SK-N-SH treated with all-trans-retinoic acid at 6 μM for 48 hours (cell line): ENCODE measurements around the gene MRPL48.

Source experiments
- BACH2 ChIP-seq: fragments of 250-450 bp; sonication (Bioruptor Pico); IDR thresholded peaks from 2 replicates; pipeline ENCODE4 v1.9.0; 2021; ENCODE audit warnings: mild to moderate bottlenecking, borderline replicate concordance
- CREB5 ChIP-seq: fragments of 250-450 bp; sonication (Bioruptor Pico); IDR thresholded peaks from 2 replicates; pipeline ENCODE4 v1.5.1; 2020; ENCODE audit warnings: low read depth, mild to moderate bottlenecking, moderate library complexity
- TCF4 ChIP-seq: fragments of 250-450 bp; sonication (Bioruptor Pico); IDR thresholded peaks from 2 replicates; pipeline ENCODE4 v1.8.0; 2021; ENCODE audit warnings: mild to moderate bottlenecking, moderate library complexity, borderline replicate concordance
- TOX ChIP-seq: fragments of 250-450 bp; sonication (Bioruptor Pico); IDR thresholded peaks from 2 replicates; pipeline ENCODE4 v1.8.0; 2021; ENCODE audit warnings: mild to moderate bottlenecking, moderate library complexity, borderline replicate concordance

DNA sequence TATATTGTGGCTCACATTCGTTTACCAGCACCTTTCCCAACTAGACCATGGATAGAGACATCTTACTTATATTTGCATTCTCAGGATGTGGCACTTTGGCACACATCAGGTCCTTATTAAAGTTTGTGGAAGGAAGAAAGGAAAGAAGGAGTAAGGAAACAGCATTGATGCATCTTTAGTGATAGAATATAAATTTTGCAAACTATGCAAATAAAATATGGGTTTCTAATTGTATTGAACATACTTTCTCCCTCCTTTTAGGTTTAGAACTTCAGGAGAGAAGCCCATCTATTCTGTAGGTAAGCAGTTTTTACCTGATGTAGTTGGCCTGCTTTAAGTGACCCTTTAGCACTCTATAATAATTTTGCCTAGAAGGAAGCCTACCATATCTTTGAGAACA lies 20.4 kb downstream of the MRPL48 start:
- TF ChIP-seq BACH2 (CRISPR knock-in tag) (no peak), CREB5 (CRISPR knock-in tag) (no peak), TOX (no peak), TCF4 (CRISPR knock-in tag) (no peak)
